NK-92 treated with Interleukin-12 subunit alpha and Interleukin-12 subunit beta, amount 100 ng/mL, for 24 hours (cell line): ENCODE results near the gene TOMM20.

Experiments
- DNase-seq: peaks from one replicate; lab custom pipeline; 2025; lab: John Stamatoyannopoulos, UW

Gene TOMM20

DNA sequence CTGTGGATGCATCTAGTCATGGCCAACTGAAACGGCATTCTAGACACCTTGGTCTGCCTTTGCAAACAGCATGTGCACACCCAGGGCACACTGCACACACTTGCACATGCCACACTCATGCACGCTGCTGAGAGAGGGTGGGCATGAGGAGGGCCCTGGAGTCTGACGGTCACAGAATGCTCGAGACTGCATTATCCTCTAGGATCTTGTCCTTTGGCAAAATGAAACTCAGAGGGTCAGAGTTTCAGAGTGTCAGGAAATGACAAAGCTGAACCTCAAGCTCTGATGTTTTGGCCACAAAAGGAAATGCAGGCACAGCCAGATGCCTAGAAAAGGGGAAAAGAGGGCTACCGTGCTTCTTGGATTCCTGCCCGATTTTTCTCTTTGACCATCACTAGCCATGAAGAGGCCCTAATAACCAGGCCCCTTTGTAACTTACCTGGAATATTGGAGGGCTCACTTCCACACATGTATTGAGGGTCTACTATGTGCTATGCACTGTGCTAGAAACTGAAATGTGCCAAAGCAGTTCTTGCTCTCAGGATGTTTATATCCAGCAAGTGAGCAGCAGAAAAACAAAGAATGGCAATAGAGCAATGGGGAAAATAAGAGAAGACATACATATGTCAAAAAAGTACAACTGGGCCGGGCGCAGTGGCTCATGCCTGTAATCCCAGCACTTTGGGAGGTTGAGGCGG, 65.4 kb downstream of the TOMM20 start:
- no peak for DNase-seq

DNA sequence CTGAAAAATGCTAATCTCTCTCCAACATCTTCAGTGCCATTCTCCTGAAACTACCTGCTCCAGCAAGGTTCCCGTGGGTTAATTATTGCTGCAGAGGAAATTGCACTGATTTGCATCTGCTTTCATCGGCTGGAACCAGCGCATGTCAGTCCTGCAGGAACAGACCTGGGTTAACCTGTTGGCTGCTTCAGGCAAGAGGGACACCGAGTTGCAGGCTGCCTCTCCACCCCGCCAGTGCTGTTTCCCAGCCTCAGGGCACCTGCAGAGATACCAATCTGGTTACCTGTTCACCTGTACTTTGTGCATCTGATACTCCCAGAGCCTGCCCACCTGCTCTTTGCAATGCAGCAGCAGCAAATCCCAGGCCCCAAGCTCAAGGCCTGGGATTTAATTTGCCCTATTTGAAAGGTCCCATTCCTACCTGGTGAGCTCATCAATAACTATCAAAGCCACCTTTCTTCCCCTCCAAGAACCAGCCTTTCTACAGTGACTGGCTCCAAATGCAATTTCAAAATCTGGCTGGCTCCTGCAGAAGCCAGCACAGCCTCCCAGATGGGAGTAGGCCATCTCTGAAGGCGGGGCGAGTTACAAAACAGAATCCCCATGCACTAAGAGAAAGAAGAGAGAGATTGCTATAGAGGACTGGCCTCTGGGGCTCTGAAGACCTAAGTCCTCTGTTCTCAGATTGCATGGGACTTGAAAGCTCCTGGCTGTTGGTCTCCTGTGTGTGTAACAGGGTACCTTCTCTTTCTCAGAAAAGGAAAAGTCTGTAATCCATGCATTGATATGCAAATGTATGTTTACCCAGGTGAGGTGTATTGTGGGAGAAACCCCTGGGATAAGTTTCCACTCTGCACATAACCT, 67.8 kb downstream of the TOMM20 start:
- DNase-seq: no peak
